GM10266 (cell line): ENCODE results near the gene PSMD2.
"Not testable (repeated sequence)": the region's sequence is repeated elsewhere in the genome, so short reads cannot be mapped to it uniquely, and the experiment has no call there.

Experiments
- DNase-seq: peaks from one replicate; pipeline ENCODE4 v3.0.0; 2012; ENCODE audit errors: extremely low spot score
- TF ChIP-seq, protein P1 (sequence below): IDR thresholded peaks from 2 replicates; pipeline ENCODE4 v1.5.1; 2012; ENCODE audit warnings: mild to moderate bottlenecking, low read depth; ENCODE audit not compliant: control insufficient read depth, insufficient read depth; ENCODE audit errors: missing control alignments

Gene PSMD2

GRCh38 chr3:184335661-184336546, 36.9 kb downstream of the PSMD2 start:
- DNase-seq, result peak; percentile 96
- TF ChIP-seq, protein P1, sequence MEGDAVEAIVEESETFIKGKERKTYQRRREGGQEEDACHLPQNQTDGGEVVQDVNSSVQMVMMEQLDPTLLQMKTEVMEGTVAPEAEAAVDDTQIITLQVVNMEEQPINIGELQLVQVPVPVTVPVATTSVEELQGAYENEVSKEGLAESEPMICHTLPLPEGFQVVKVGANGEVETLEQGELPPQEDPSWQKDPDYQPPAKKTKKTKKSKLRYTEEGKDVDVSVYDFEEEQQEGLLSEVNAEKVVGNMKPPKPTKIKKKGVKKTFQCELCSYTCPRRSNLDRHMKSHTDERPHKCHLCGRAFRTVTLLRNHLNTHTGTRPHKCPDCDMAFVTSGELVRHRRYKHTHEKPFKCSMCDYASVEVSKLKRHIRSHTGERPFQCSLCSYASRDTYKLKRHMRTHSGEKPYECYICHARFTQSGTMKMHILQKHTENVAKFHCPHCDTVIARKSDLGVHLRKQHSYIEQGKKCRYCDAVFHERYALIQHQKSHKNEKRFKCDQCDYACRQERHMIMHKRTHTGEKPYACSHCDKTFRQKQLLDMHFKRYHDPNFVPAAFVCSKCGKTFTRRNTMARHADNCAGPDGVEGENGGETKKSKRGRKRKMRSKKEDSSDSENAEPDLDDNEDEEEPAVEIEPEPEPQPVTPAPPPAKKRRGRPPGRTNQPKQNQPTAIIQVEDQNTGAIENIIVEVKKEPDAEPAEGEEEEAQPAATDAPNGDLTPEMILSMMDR, result no peak

DNA sequence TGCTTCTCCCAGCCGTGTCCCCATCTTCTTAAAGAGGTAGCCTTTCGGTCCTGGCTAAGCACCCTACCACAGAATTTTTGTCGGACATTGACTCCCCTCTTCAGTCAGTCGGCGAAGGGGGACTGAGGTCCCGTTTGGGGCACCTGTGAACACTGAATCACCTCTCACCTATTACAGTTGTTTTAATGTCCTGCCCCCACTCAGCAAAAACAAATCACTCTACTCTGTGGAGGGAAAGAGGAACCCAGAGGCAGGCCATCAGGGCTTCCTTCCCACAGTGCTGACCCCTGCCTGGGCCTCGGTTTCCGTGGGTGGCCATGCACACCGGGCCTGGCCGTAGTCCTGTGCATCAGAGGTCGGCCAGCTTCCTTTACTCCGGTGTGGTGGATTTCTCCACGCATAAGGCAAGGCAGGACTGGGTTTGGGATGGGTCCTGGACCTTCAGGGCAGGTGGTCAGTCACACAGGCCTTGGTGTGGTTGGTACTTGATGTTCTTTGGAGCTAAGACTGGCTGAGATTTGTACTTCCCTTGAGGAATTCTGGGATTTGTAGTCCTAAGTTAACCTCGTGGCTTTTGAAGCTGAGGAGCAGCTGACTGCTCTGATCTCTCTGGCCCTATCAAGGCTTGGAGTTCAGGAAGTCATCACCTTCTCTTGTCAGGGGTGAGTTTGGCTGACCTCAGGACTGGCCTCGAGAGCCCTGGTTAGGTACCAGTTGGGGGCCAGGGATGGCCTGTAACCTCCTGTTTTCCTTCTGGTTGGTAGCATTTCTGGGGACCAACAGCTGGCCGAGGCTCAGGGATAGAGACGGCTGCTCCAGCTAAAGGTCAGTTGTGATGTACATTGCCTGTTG, 37.7 kb downstream of the PSMD2 start:
- peak; percentile 86 for DNase-seq

GRCh38 chr3:184337399-184337714, 38.3 kb downstream of the PSMD2 start, which contains the start of gene FAM131A:
FAM131A (plus strand) TSS chr3:184337600; CDS start chr3:184337631, 31 bp downstream.
- TF ChIP-seq, protein P1, result no peak
- no peak for DNase-seq

More for the DNA sequence above, 37.7 kb downstream of the PSMD2 start:
- TF ChIP-seq, protein P1, result no peak

- DNase-seq, result no peak
- TF ChIP-seq, protein P1, result no peak
Observed at GRCh38 chr3:184337981-184338380, 38.9 kb downstream of the PSMD2 start.

DNA sequence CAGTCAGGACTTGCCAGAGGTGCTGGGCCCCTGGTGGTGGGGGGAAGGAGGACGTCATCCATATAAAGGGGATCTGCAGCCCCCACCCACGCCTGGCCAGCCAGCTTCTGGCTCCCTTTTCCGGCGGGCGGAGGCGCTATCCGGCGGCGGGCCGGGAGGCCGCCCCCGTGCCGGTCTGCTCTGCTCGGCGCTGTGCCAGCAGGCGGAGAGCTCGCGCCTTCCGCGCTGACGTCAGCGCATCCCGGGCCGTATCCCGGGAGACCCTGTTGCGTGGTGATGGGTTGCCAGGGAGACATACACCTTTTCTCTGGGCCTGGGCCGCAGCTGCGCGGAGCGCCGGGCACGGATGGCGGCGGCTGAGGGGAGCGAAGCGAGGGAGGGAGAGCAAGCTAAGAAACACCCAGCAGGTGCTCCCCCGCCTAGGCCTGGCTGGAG, 39.5 kb downstream of the PSMD2 start:
- peak; percentile 61 for DNase-seq
- TF ChIP-seq, protein P1, result no peak

DNA sequence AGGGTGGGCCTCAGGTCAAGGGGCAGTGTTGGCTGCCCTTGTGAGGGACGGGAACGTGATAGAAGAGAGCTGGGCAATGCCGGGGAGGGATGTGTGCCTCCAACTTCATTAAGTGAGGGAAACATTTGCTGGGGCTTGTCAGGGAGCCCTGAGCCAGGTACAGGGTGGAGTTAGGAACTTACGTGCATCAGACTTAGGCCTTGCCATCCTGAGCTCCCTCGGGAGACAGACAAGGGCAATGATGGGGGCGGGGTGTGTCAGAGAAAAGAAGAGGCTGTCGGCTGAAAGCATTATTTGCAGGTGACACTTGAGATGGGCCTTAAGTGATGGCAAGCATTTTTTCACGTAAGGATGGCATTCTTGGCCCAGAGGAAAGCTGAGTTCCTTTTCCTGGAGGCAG, 40.0 kb downstream of the PSMD2 start:
- TF ChIP-seq, protein P1, result no peak
- DNase-seq, result no peak

DNA sequence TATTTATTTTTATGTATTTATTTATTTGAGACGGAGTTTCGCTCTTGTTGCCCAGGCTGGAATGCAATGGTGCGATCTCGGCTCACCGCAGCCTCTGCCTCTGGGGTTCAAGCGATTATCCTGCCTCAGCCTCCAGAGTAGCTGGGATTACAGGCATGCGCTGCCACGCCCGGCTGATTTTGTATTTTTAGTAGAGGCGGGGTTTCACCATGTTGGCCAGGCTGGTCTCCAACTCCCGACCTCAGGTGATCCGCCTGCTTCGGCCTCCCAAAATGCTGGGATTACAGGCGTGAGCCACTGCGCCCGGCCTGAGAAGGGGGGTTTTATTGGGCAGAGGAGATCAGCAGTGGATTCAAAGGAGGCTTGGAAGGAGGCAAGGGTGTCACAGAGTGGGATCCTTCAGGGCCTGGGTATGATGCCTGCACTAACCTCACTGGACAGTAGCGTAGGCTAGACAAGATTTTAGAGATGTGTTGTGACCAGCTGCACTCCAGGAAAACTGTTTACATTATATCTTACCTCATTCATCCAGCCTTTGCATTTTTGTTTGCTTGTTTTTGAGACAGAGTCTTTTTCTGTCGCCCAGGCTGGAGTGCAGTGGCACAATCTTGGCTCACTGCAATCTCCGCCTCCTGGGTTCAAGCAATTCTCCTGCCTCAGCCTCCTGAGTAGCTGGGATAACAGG, 40.6 kb downstream of the PSMD2 start:
- not testable (repeated sequence) for DNase-seq
